ENCODE data around the gene DENND11.

The DENND11 gene

GRCh38 chr7:141702047-141702567 lies at the start of gene DENND11:
Gene DENND11, minus strand, starts transcription at chr7:141702166. Its CDS starts 13 bp downstream, at chr7:141702153.
- peak; percentile 64 for DNase-seq
- in situ Hi-C loops (cut with HindIII; ENCODE audit: low pct_ligation_motif_present, low pct_unique_long_range_greater_than_20kb, low sequenced_read_pairs), result no loop called here

GRCh38 chr7:141748396-141748795 lies 46.4 kb upstream of the DENND11 start:
- in situ Hi-C loops (cut with HindIII; ENCODE audit: low pct_ligation_motif_present, low pct_unique_long_range_greater_than_20kb, low sequenced_read_pairs), result no loop called here
- DNase-seq, result peak; percentile 33

GRCh38 chr7:141744131-141744530 lies 42.2 kb upstream of the DENND11 start:
- no peak for DNase-seq
- in situ Hi-C loops (cut with HindIII; ENCODE audit: low pct_ligation_motif_present, low pct_unique_long_range_greater_than_20kb, low sequenced_read_pairs), result no loop called here

GRCh38 chr7:141742229-141742628 lies 40.3 kb upstream of the DENND11 start:
- in situ Hi-C loops (cut with HindIII; ENCODE audit: low pct_ligation_motif_present, low pct_unique_long_range_greater_than_20kb, low sequenced_read_pairs), result no loop called here
- DNase-seq, result no peak

GRCh38 chr7:141739250-141739649 lies 37.3 kb upstream of the DENND11 start:
- DNase-seq, result no peak
- in situ Hi-C loops (cut with HindIII; ENCODE audit: low pct_ligation_motif_present, low pct_unique_long_range_greater_than_20kb, low sequenced_read_pairs), result no loop called here

GRCh38 chr7:141738592-141739013 lies 36.6 kb upstream of the DENND11 start:
- in situ Hi-C loops (cut with HindIII; ENCODE audit: low pct_ligation_motif_present, low pct_unique_long_range_greater_than_20kb, low sequenced_read_pairs), result no loop called here
- DNase-seq, result no peak

- peak; percentile 100 for DNase-seq
- in situ Hi-C loops (cut with HindIII; ENCODE audit: low pct_ligation_motif_present, low pct_unique_long_range_greater_than_20kb, low sequenced_read_pairs), result no loop called here
Measured at GRCh38 chr7:141737836-141738591, 36.0 kb upstream of the DENND11 start, which contains the start of gene SSBP1. Gene SSBP1, plus strand, starts transcription at chr7:141738358. Its CDS starts 809 bp downstream, at chr7:141739167.

- no peak for DNase-seq
- in situ Hi-C loops (cut with HindIII; ENCODE audit: low pct_ligation_motif_present, low pct_unique_long_range_greater_than_20kb, low sequenced_read_pairs), result no loop called here
Measured at GRCh38 chr7:141737118-141737835, 35.3 kb upstream of the DENND11 start.

GRCh38 chr7:141731476-141732149 lies 29.6 kb upstream of the DENND11 start:
- in situ Hi-C loops (cut with HindIII; ENCODE audit: low pct_ligation_motif_present, low pct_unique_long_range_greater_than_20kb, low sequenced_read_pairs), result no loop called here
- no peak for DNase-seq

- DNase-seq, result no peak
- in situ Hi-C loops (cut with HindIII; ENCODE audit: low pct_ligation_motif_present, low pct_unique_long_range_greater_than_20kb, low sequenced_read_pairs), result no loop called here
Measured at GRCh38 chr7:141729020-141729419, 27.1 kb upstream of the DENND11 start.

- in situ Hi-C loops (cut with HindIII; ENCODE audit: low pct_ligation_motif_present, low pct_unique_long_range_greater_than_20kb, low sequenced_read_pairs), result no loop called here
- no peak for DNase-seq
Measured at GRCh38 chr7:141722529-141722928, 20.6 kb upstream of the DENND11 start.

GRCh38 chr7:141717450-141717849 lies 15.5 kb upstream of the DENND11 start:
- in situ Hi-C loops (cut with HindIII; ENCODE audit: low pct_ligation_motif_present, low pct_unique_long_range_greater_than_20kb, low sequenced_read_pairs), result no loop called here
- DNase-seq, result no peak

GRCh38 chr7:141715794-141716689 lies 14.1 kb upstream of the DENND11 start:
- in situ Hi-C loops (cut with HindIII; ENCODE audit: low pct_ligation_motif_present, low pct_unique_long_range_greater_than_20kb, low sequenced_read_pairs), result no loop called here
- no peak for DNase-seq

GRCh38 chr7:141715018-141715417 lies 13.1 kb upstream of the DENND11 start:
- in situ Hi-C loops (cut with HindIII; ENCODE audit: low pct_ligation_motif_present, low pct_unique_long_range_greater_than_20kb, low sequenced_read_pairs), result no loop called here
- DNase-seq, result no peak

GRCh38 chr7:141714571-141714970 lies 12.6 kb upstream of the DENND11 start:
- no peak for DNase-seq
- in situ Hi-C loops (cut with HindIII; ENCODE audit: low pct_ligation_motif_present, low pct_unique_long_range_greater_than_20kb, low sequenced_read_pairs), result no loop called here

- no peak for DNase-seq
- in situ Hi-C loops (cut with HindIII; ENCODE audit: low pct_ligation_motif_present, low pct_unique_long_range_greater_than_20kb, low sequenced_read_pairs), result no loop called here
Measured at GRCh38 chr7:141713890-141714289, 11.9 kb upstream of the DENND11 start.

GRCh38 chr7:141712603-141713255 lies 10.8 kb upstream of the DENND11 start:
- in situ Hi-C loops (cut with HindIII; ENCODE audit: low pct_ligation_motif_present, low pct_unique_long_range_greater_than_20kb, low sequenced_read_pairs), result no loop called here
- no peak for DNase-seq

GRCh38 chr7:141710301-141710700 lies 8.3 kb upstream of the DENND11 start:
- DNase-seq, result no peak
- in situ Hi-C loops (cut with HindIII; ENCODE audit: low pct_ligation_motif_present, low pct_unique_long_range_greater_than_20kb, low sequenced_read_pairs), result no loop called here
